ENCODE results near the gene EPHA3. TPM values are rescaled to one million over a fixed set of nuclear protein-coding genes. Genes with fewer than 3 reads are reported as not detected.

The EPHA3 gene
- total RNA-seq, 2 experiments from 2014 or later, result not detected

- no peaks in the 10 kb centered on the region for H3K4me1 Mint-ChIP-seq
- POLR2A ChIA-PET, result no interaction called here
These were observed 115.8 kb downstream of the EPHA3 start for GRCh38 chr3:89223188-89223587.

GRCh38 chr3:89227218-89227617 is 119.8 kb downstream of the EPHA3 start:
- H3K4me1 Mint-ChIP-seq, result no peaks in the 10 kb centered on the region
- H3K27ac Mint-ChIP-seq, result no peak overlapping the region
- no peaks in the 10 kb centered on the region for H3K9me3 Mint-ChIP-seq
- no peaks in the 10 kb centered on the region for H3K36me3 Mint-ChIP-seq
- ATAC-seq (ENCODE audit: low read depth) (no peak), DNase-seq (no peak)
- POLR2A ChIA-PET, result no interaction called here
- no peak overlapping the region for H3K4me3 Mint-ChIP-seq
- H3K27me3 Mint-ChIP-seq, result no peaks in the 10 kb centered on the region

More at GRCh38 chr3:89223188-89223587, 115.8 kb downstream of the EPHA3 start:
- no peak overlapping the region for H3K4me3 Mint-ChIP-seq
- DNase-seq (no peak), ATAC-seq (ENCODE audit: low read depth) (no peak)
- no peaks in the 10 kb centered on the region for H3K27me3 Mint-ChIP-seq
- H3K27ac Mint-ChIP-seq, result no peak overlapping the region
- no peaks in the 10 kb centered on the region for H3K36me3 Mint-ChIP-seq
- no peaks in the 10 kb centered on the region for H3K9me3 Mint-ChIP-seq

- Mint-ChIP-seq H3K27ac (no peak overlapping the region), H3K27me3 (no peaks in the 10 kb centered on the region), H3K4me1 (no peaks in the 10 kb centered on the region), H3K36me3 (no peaks in the 10 kb centered on the region), H3K4me3 (no peak overlapping the region), H3K9me3 (no peaks in the 10 kb centered on the region)
- ATAC-seq (ENCODE audit: low read depth) (no peak), DNase-seq (no peak)
- POLR2A ChIA-PET, result no interaction called here
These were observed 120.2 kb downstream of the EPHA3 start for GRCh38 chr3:89227634-89228033.

- H3K9me3 Mint-ChIP-seq, result no peaks in the 10 kb centered on the region
- POLR2A ChIA-PET, result no interaction called here
- no peaks in the 10 kb centered on the region for H3K27me3 Mint-ChIP-seq
- H3K36me3 Mint-ChIP-seq, result no peaks in the 10 kb centered on the region
- no peak overlapping the region for H3K27ac Mint-ChIP-seq
- ATAC-seq (ENCODE audit: low read depth) (no peak), DNase-seq (no peak)
- no peaks in the 10 kb centered on the region for H3K4me1 Mint-ChIP-seq
- no peak overlapping the region for H3K4me3 Mint-ChIP-seq
These were observed 124.7 kb downstream of the EPHA3 start for GRCh38 chr3:89232155-89232554.

GRCh38 chr3:89234620-89235019 is 127.2 kb downstream of the EPHA3 start:
- Mint-ChIP-seq H3K27me3 (no peaks in the 10 kb centered on the region), H3K9me3 (no peaks in the 10 kb centered on the region), H3K4me3 (no peak overlapping the region), H3K36me3 (no peaks in the 10 kb centered on the region), H3K4me1 (no peaks in the 10 kb centered on the region), H3K27ac (no peak overlapping the region)
- DNase-seq, result no peak
- POLR2A ChIA-PET, result no interaction called here
- no peak for ATAC-seq (ENCODE audit: low read depth)

- no peaks in the 10 kb centered on the region for H3K27me3 Mint-ChIP-seq
- ATAC-seq (ENCODE audit: low read depth), result no peak
- no peaks in the 10 kb centered on the region for H3K4me1 Mint-ChIP-seq
- peaks cover 2% of the 10 kb centered on the region for H3K9me3 Mint-ChIP-seq
- H3K27ac Mint-ChIP-seq, result no peak overlapping the region
- H3K36me3 Mint-ChIP-seq, result no peaks in the 10 kb centered on the region
- POLR2A ChIA-PET, result no interaction called here
- no peak for DNase-seq
- no peak overlapping the region for H3K4me3 Mint-ChIP-seq
These were observed 131.4 kb downstream of the EPHA3 start for GRCh38 chr3:89238846-89239245.

- DNase-seq (no peak), ATAC-seq (ENCODE audit: low read depth) (no peak)
- POLR2A ChIA-PET, result no interaction called here
- H3K9me3 Mint-ChIP-seq, result peaks cover 2% of the 10 kb centered on the region
- no peaks in the 10 kb centered on the region for H3K36me3 Mint-ChIP-seq
- H3K27ac Mint-ChIP-seq, result no peak overlapping the region
- H3K4me1 Mint-ChIP-seq, result no peaks in the 10 kb centered on the region
- no peaks in the 10 kb centered on the region for H3K27me3 Mint-ChIP-seq
- no peak overlapping the region for H3K4me3 Mint-ChIP-seq
These were observed 132.4 kb downstream of the EPHA3 start for GRCh38 chr3:89239774-89240173.

- ATAC-seq (ENCODE audit: low read depth), result no peak
- no peaks in the 10 kb centered on the region for H3K4me1 Mint-ChIP-seq
- POLR2A ChIA-PET, result no interaction called here
These were observed 138.2 kb downstream of the EPHA3 start for GRCh38 chr3:89245612-89246011.

GRCh38 chr3:89246326-89246725 is 138.9 kb downstream of the EPHA3 start:
- H3K36me3 Mint-ChIP-seq, result no peaks in the 10 kb centered on the region

More at GRCh38 chr3:89245612-89246011, 138.2 kb downstream of the EPHA3 start:
- no peaks in the 10 kb centered on the region for H3K27me3 Mint-ChIP-seq
- H3K27ac Mint-ChIP-seq, result no peak overlapping the region
- H3K9me3 Mint-ChIP-seq, result peaks cover 2% of the 10 kb centered on the region
- DNase-seq, result no peak
- no peak overlapping the region for H3K4me3 Mint-ChIP-seq
- no peaks in the 10 kb centered on the region for H3K36me3 Mint-ChIP-seq

GRCh38 chr3:89250742-89251141 is 143.3 kb downstream of the EPHA3 start:
- Mint-ChIP-seq H3K27ac (no peak overlapping the region), H3K9me3 (no peaks in the 10 kb centered on the region), H3K4me1 (no peaks in the 10 kb centered on the region), H3K27me3 (no peaks in the 10 kb centered on the region), H3K36me3 (no peaks in the 10 kb centered on the region), H3K4me3 (no peak overlapping the region)
- POLR2A ChIA-PET, result no interaction called here
- no peak for ATAC-seq (ENCODE audit: low read depth)
- no peak for DNase-seq

More at GRCh38 chr3:89246326-89246725, 138.9 kb downstream of the EPHA3 start:
- POLR2A ChIA-PET, result no interaction called here
- H3K4me1 Mint-ChIP-seq, result no peaks in the 10 kb centered on the region
- DNase-seq (no peak), ATAC-seq (ENCODE audit: low read depth) (no peak)
- H3K9me3 Mint-ChIP-seq, result peaks cover 2% of the 10 kb centered on the region
- no peaks in the 10 kb centered on the region for H3K27me3 Mint-ChIP-seq
- H3K27ac Mint-ChIP-seq, result no peak overlapping the region
- H3K4me3 Mint-ChIP-seq, result no peak overlapping the region

GRCh38 chr3:89252016-89252415 is 144.6 kb downstream of the EPHA3 start:
- peaks cover under 1% of the 10 kb centered on the region for H3K9me3 Mint-ChIP-seq
- H3K36me3 Mint-ChIP-seq, result no peaks in the 10 kb centered on the region
- no peaks in the 10 kb centered on the region for H3K27me3 Mint-ChIP-seq
- H3K27ac Mint-ChIP-seq, result no peak overlapping the region
- H3K4me3 Mint-ChIP-seq, result no peak overlapping the region
- POLR2A ChIA-PET, result no interaction called here
- no peak for ATAC-seq (ENCODE audit: low read depth)
- H3K4me1 Mint-ChIP-seq, result no peaks in the 10 kb centered on the region
- DNase-seq, result no peak

GRCh38 chr3:89252860-89253259 is 145.4 kb downstream of the EPHA3 start:
- no peaks in the 10 kb centered on the region for H3K36me3 Mint-ChIP-seq
- H3K4me3 Mint-ChIP-seq, result no peak overlapping the region
- DNase-seq (no peak), ATAC-seq (ENCODE audit: low read depth) (no peak)
- H3K4me1 Mint-ChIP-seq, result no peaks in the 10 kb centered on the region
- no peaks in the 10 kb centered on the region for H3K27me3 Mint-ChIP-seq
- H3K9me3 Mint-ChIP-seq, result peaks cover 3% of the 10 kb centered on the region
- POLR2A ChIA-PET, result no interaction called here
- no peak overlapping the region for H3K27ac Mint-ChIP-seq

GRCh38 chr3:89256395-89256794 is 149.0 kb downstream of the EPHA3 start:
- no peaks in the 10 kb centered on the region for H3K36me3 Mint-ChIP-seq
- no peaks in the 10 kb centered on the region for H3K4me1 Mint-ChIP-seq
- H3K27me3 Mint-ChIP-seq, result no peaks in the 10 kb centered on the region
- no peak for ATAC-seq (ENCODE audit: low read depth)
- no peak overlapping the region for H3K4me3 Mint-ChIP-seq
- POLR2A ChIA-PET, result no interaction called here
- H3K9me3 Mint-ChIP-seq, result peaks cover 3% of the 10 kb centered on the region
- DNase-seq, result no peak
- no peak overlapping the region for H3K27ac Mint-ChIP-seq

GRCh38 chr3:89256882-89257281 is 149.5 kb downstream of the EPHA3 start:
- ATAC-seq (ENCODE audit: low read depth) (no peak), DNase-seq (no peak)
- Mint-ChIP-seq H3K4me1 (no peaks in the 10 kb centered on the region), H3K9me3 (peaks cover 3% of the 10 kb centered on the region), H3K27me3 (no peaks in the 10 kb centered on the region), H3K27ac (no peak overlapping the region), H3K36me3 (no peaks in the 10 kb centered on the region), H3K4me3 (no peak overlapping the region)
- POLR2A ChIA-PET, result no interaction called here

- Mint-ChIP-seq H3K4me3 (no peak overlapping the region), H3K9me3 (peaks cover 6% of the 10 kb centered on the region), H3K27ac (no peak overlapping the region), H3K27me3 (peaks cover 2% of the 10 kb centered on the region), H3K36me3 (no peaks in the 10 kb centered on the region), H3K4me1 (no peaks in the 10 kb centered on the region)
- no peak for DNase-seq
- POLR2A ChIA-PET, result no interaction called here
- no peak for ATAC-seq (ENCODE audit: low read depth)
These were observed 153.3 kb downstream of the EPHA3 start for GRCh38 chr3:89260721-89261120.
